Left ventricle myocardium inferior (tissue), 1 donor: ENCODE measurements around the gene CD300A. TPM values are rescaled to one million over a fixed set of nuclear protein-coding genes. Genes with fewer than 3 reads are reported as not detected.

Experiments
- DNase-seq: peaks from one replicate; pipeline ENCODE4 v3.0.0-alpha.2; 2020
- H3K27ac ChIP-seq: fragments of 200-600 bp; replicated peaks from 2 replicates; pipeline ENCODE4 v1.8.0; 2021
- H3K27me3 ChIP-seq: fragments of 200-600 bp; 2 replicates; pipeline ENCODE4 v1.8.0; 2021; ENCODE audit warnings: low read depth
- H3K36me3 ChIP-seq: fragments of 200-600 bp; 2 replicates; pipeline ENCODE4 v1.8.0; 2021
- H3K4me1 ChIP-seq: fragments of 200-600 bp; 2 replicates; pipeline ENCODE4 v1.8.0; 2021
- H3K4me3 ChIP-seq: fragments of 200-600 bp; 2 replicates; pipeline ENCODE4 v1.8.0; 2021; ENCODE audit warnings: mild to moderate bottlenecking, moderate library complexity
- H3K9me3 ChIP-seq: fragments of 200-600 bp; replicated peaks from 2 replicates; pipeline ENCODE4 v1.8.0; 2021
- CTCF ChIP-seq: fragments of 200-600 bp; IDR thresholded peaks from 2 replicates; pipeline ENCODE4 v1.8.0; 2021; ENCODE audit warnings: antibody characterized with exemption, mild to moderate bottlenecking, borderline replicate concordance
- intact Hi-C: fragments of 100-400 bp; cut with micrococcal nuclease; formaldehyde crosslinking; loops from one replicate; pipeline ENCODE4 v1.11.0; 2022
- total RNA-seq: library from RNA; stranded (reverse); fragmentation: NEBNext Ultra II Directional; extraction: Animal tissue kit (Norgen Biotek cat#: 25700); gene quantifications from one replicate; pipeline ENCODE4 v1.2.1, GENCODE V29; 2021
- donor health status: DM: no; HTN: yes; CAD: no; lungs with severe emphysema.

CD300A gene
- total RNA-seq, 1 donor from 2014 or later = 1.2 TPM

GRCh38 chr17:74458835-74459234 is 7.6 kb upstream of the CD300A start:
- Histone ChIP-seq H3K36me3 (no peaks in the 10 kb centered on the region), H3K4me3 (no peak overlapping the region), H3K4me1 (peaks cover 30% of the 10 kb centered on the region), H3K27ac (no peak overlapping the region), H3K27me3 (peaks cover 31% of the 10 kb centered on the region), H3K9me3 (no peaks in the 10 kb centered on the region)
- intact Hi-C loops = no loop called here
- DNase-seq = no peak
- no peak for TF ChIP-seq CTCF

- Histone ChIP-seq H3K9me3 (no peaks in the 10 kb centered on the region), H3K27me3 (peaks cover 31% of the 10 kb centered on the region), H3K27ac (no peak overlapping the region), H3K4me3 (no peak overlapping the region), H3K4me1 (peaks cover 24% of the 10 kb centered on the region), H3K36me3 (no peaks in the 10 kb centered on the region)
- TF ChIP-seq CTCF = no peak
- DNase-seq = no peak
- intact Hi-C loops = no loop called here
Measured at GRCh38 chr17:74459622-74460021, 6.8 kb upstream of the CD300A start.

- H3K9me3 ChIP-seq = no peaks in the 10 kb centered on the region
- DNase-seq = no peak
- no peak overlapping the region for H3K4me3 ChIP-seq
- TF ChIP-seq CTCF = no peak
- H3K27me3 ChIP-seq = peaks cover 31% of the 10 kb centered on the region
- H3K27ac ChIP-seq = no peak overlapping the region
- no peaks in the 10 kb centered on the region for H3K36me3 ChIP-seq
- intact Hi-C loops = no loop called here
- peaks cover 18% of the 10 kb centered on the region for H3K4me1 ChIP-seq
Measured at GRCh38 chr17:74460241-74460640, 6.2 kb upstream of the CD300A start.

GRCh38 chr17:74460996-74461395 is 5.4 kb upstream of the CD300A start:
- Histone ChIP-seq H3K27me3 (peaks cover 35% of the 10 kb centered on the region), H3K36me3 (no peaks in the 10 kb centered on the region), H3K4me3 (no peak overlapping the region), H3K9me3 (no peaks in the 10 kb centered on the region), H3K4me1 (peaks cover 11% of the 10 kb centered on the region), H3K27ac (no peak overlapping the region)
- intact Hi-C loops = no loop called here
- no peak for DNase-seq
- TF ChIP-seq CTCF = no peak

GRCh38 chr17:74461611-74462010 is 4.8 kb upstream of the CD300A start:
- Histone ChIP-seq H3K27ac (no peak overlapping the region), H3K36me3 (no peaks in the 10 kb centered on the region), H3K9me3 (no peaks in the 10 kb centered on the region), H3K4me3 (no peak overlapping the region), H3K27me3 (peaks cover 41% of the 10 kb centered on the region), H3K4me1 (peaks cover 17% of the 10 kb centered on the region)
- intact Hi-C loops = no loop called here
- no peak for TF ChIP-seq CTCF
- no peak for DNase-seq
